Prostate gland (tissue), 2 donors: ENCODE results near the gene EIF2S3B. TPM values are rescaled to one million over a fixed set of nuclear protein-coding genes. Genes with fewer than 3 reads are reported as not detected.
"Not testable (repeated sequence)": the region's sequence is repeated elsewhere in the genome, so short reads cannot be mapped to it uniquely, and the experiment has no call there.

ENCODE experiments used
- DNase-seq: peaks from one replicate; pipeline ENCODE4 v3.0.0-alpha.2; 2019; ENCODE audit warnings: low spot score
- H3K27ac ChIP-seq, 2 donors: fragments of 200-600 bp; sonication (generic); 2 replicates each; pipeline ENCODE4 v1.5.1; 2017 to 2019
- H3K27me3 ChIP-seq: fragments of 200-600 bp; sonication (generic); replicated peaks from 2 replicates; pipeline ENCODE4 v1.5.1; 2019; ENCODE audit not compliant: insufficient read depth
- H3K36me3 ChIP-seq, 2 donors: fragments of 200-600 bp; sonication (generic); 1 replicate in 1 of 2; 2 replicates in 1 of 2; pipeline versions ENCODE4 v1.5.1 to v1.8.1; 2017 to 2019
- H3K4me1 ChIP-seq: fragments of 200-600 bp; sonication (generic); replicated peaks from 2 replicates; pipeline ENCODE4 v1.5.1; 2019
- H3K4me3 ChIP-seq, 2 donors: fragments of 200-600 bp; sonication (generic); 2 replicates each; pipeline ENCODE4 v1.5.1; 2017 to 2019
- H3K9me3 ChIP-seq: fragments of 200-600 bp; sonication (generic); 2 replicates; pipeline ENCODE4 v1.5.1; 2017
- CTCF ChIP-seq, 4 experiments: fragments of 200-600 bp in 2 of 4; fragments of 450-650 bp in 2 of 4; sonication (generic) in 2 of 4; IDR thresholded peaks; 1 replicate in 3 of 4; 2 replicates in 1 of 4; pipeline ENCODE4 v1.5.1; 2016 to 2019; ENCODE audit warnings: antibody characterized with exemption in 4 of 4, mild to moderate bottlenecking in 2 of 4, moderate library complexity in 2 of 4
- POLR2A ChIP-seq: fragments of 450-650 bp; IDR thresholded peaks from one replicate; pipeline ENCODE4 v1.6.1; 2016; ENCODE audit warnings: antibody characterized with exemption, mild to moderate bottlenecking
- POLR2AphosphoS5 ChIP-seq: sonication (generic); formaldehyde crosslinking; IDR thresholded peaks from one replicate; pipeline ENCODE4 v1.6.1; 2017; ENCODE audit warnings: antibody characterized with exemption
- WGBS: methylation state at CpG from one replicate; pipeline ENCODE4 v1.1.5; 2018; 5-methylcytosine and 5-hydroxymethylcytosine counted together
- intact Hi-C: fragments of 100-400 bp; cut with DNase I; formaldehyde crosslinking; loops from one replicate; pipeline ENCODE4 v1.14.2; 2022
- total RNA-seq, 2 donors: library from RNA; depleted of rRNA; stranded (reverse); fragments of >200 nt; gene quantifications; one replicate each; pipeline ENCODE4 v1.1.0, GENCODE V29; 2016

Gene EIF2S3B
- total RNA-seq, result 1 to 10 TPM in 1 of 2 donors, under 1 TPM in 1; 0.36 to 1.1 TPM

GRCh38 chr12:10505620-10506019 lies at the start of gene EIF2S3B:
TSS of gene EIF2S3B (plus strand) at chr12:10505890. CDS start at chr12:10505903, 13 bp downstream.
- H3K27me3 ChIP-seq, result no peaks in the 10 kb centered on the region
- H3K36me3 ChIP-seq, result no peaks in the 10 kb centered on the region
- TF ChIP-seq CTCF (IDR thresholded peaks at IDR 0.05), result no peak
- no peak for TF ChIP-seq POLR2AphosphoS5
- no peak for TF ChIP-seq POLR2A
- H3K4me1 ChIP-seq, result no peaks in the 10 kb centered on the region
- DNase-seq, result no peak
- no peak within 1 kb of the TSS for H3K27ac ChIP-seq
- 95% methylated on average over 22 of the region's 22 CpGs for WGBS
- H3K4me3 ChIP-seq, result no peak within 1 kb of the TSS
- intact Hi-C loops, result no loop called here
- no peaks in the 10 kb centered on the region for H3K9me3 ChIP-seq

GRCh38 chr12:10456856-10457255 lies 48.8 kb upstream of the EIF2S3B start:
- H3K4me1 ChIP-seq, result no peaks in the 10 kb centered on the region
- no peak overlapping the region for H3K4me3 ChIP-seq
- no peak overlapping the region for H3K27ac ChIP-seq
- no peaks in the 10 kb centered on the region for H3K36me3 ChIP-seq
- TF ChIP-seq CTCF (IDR thresholded peaks at IDR 0.05) (no peak), POLR2AphosphoS5 (no peak), POLR2A (no peak)
- no peaks in the 10 kb centered on the region for H3K9me3 ChIP-seq
- 91% methylated on average over 2 of the region's 2 CpGs for WGBS
- intact Hi-C loops, result no loop called here
- no peak for DNase-seq
- no peaks in the 10 kb centered on the region for H3K27me3 ChIP-seq

GRCh38 chr12:10457760-10458159 lies 47.9 kb upstream of the EIF2S3B start:
- H3K4me3 ChIP-seq, result no peak overlapping the region
- intact Hi-C loops, result no loop called here
- DNase-seq, result no peak
- no peak overlapping the region for H3K27ac ChIP-seq
- H3K27me3 ChIP-seq, result no peaks in the 10 kb centered on the region
- H3K4me1 ChIP-seq, result no peaks in the 10 kb centered on the region
- 97% methylated on average over 3 of the region's 3 CpGs for WGBS
- no peaks in the 10 kb centered on the region for H3K36me3 ChIP-seq
- TF ChIP-seq CTCF (IDR thresholded peaks at IDR 0.05), result no peak
- TF ChIP-seq POLR2AphosphoS5, result no peak
- TF ChIP-seq POLR2A, result no peak
- H3K9me3 ChIP-seq, result no peaks in the 10 kb centered on the region

GRCh38 chr12:10466311-10466710 lies 39.4 kb upstream of the EIF2S3B start:
- no peaks in the 10 kb centered on the region for H3K4me1 ChIP-seq
- no peak overlapping the region for H3K4me3 ChIP-seq
- TF ChIP-seq POLR2A (no peak), POLR2AphosphoS5 (no peak), CTCF (IDR thresholded peaks at IDR 0.05) (no peak)
- H3K9me3 ChIP-seq, result no peaks in the 10 kb centered on the region
- no peak for DNase-seq
- 100% methylated on average over 4 of the region's 4 CpGs for WGBS
- no peaks in the 10 kb centered on the region for H3K36me3 ChIP-seq
- no peaks in the 10 kb centered on the region for H3K27me3 ChIP-seq
- no peak overlapping the region for H3K27ac ChIP-seq
- intact Hi-C loops, result no loop called here

DNA sequence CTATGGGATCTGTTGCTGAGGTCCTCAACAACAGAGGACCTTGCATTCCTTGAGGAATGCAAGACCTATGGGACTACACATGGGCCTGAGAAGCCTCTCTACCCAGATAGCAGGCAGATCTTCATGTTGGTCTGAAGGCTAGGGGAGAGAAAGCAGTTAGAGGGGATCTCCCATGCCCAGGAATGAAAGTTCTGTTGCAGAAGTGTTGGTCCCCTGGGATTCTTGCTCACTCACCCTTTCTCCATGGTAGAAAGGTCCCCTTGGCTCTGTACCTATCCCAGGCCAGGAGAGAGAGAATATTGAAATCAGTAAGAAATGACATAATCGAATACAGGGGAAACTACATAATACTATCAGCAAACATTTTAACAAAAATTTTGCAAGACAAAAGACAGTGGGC lies 36.0 kb upstream of the EIF2S3B start:
- no peaks in the 10 kb centered on the region for H3K27me3 ChIP-seq
- no peak for DNase-seq
- no peaks in the 10 kb centered on the region for H3K4me1 ChIP-seq
- no peaks in the 10 kb centered on the region for H3K36me3 ChIP-seq
- TF ChIP-seq POLR2AphosphoS5, result no peak
- no peak for TF ChIP-seq POLR2A
- TF ChIP-seq CTCF (IDR thresholded peaks at IDR 0.05), result no peak
- no peak overlapping the region for H3K4me3 ChIP-seq
- H3K27ac ChIP-seq, result no peak overlapping the region
- WGBS, result 100% methylated on average over 1 of the region's 1 CpG
- intact Hi-C loops, result no loop called here
- no peaks in the 10 kb centered on the region for H3K9me3 ChIP-seq

DNA sequence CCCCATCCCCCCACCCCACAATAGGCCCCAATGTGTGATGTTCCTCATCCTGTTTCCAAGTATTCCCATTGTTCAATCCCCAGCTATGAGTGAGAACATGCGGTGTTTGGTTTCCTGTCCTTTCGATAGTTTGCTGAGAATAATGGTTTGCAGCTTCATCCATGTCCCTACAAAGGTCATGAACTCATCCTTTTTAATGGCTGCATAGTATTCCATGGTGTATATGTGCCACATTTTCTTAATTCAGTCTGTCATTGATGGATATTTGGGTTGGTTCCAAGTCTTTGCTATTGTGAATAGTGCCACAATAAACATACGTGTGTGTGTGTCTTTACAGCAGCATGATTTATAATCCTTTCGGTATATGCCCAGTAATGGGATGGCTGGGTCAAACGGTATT lies 32.9 kb upstream of the EIF2S3B start:
- intact Hi-C loops, H3K4me1 ChIP-seq, H3K27me3 ChIP-seq, H3K9me3 ChIP-seq, DNase-seq, H3K36me3 ChIP-seq, H3K4me3 ChIP-seq, H3K27ac ChIP-seq: not testable (repeated sequence)
- 87% methylated on average over 5 of the region's 5 CpGs for WGBS

DNA sequence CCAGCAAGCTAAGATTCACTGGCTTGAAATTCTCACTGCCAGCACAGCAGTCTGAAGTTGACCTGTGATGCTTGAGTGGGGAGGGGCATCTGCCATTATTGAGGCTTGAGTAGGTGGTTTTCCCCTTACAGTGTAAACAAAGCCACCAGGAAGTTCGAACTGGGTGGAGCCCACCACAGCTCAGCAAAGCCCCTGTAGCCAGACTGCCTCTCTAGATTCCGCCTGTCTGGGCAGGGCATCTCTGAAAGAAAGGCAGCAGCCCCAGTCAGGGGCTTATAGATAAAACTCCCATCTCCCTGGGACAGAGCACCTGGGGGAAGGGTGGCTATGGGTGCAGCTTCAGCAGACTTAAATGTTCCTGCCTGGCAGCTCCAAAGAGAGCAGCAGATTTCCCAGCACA lies 23.8 kb upstream of the EIF2S3B start:
- intact Hi-C loops, H3K27me3 ChIP-seq, H3K36me3 ChIP-seq, H3K4me3 ChIP-seq, H3K27ac ChIP-seq, DNase-seq, H3K4me1 ChIP-seq, H3K9me3 ChIP-seq: not testable (repeated sequence)
- WGBS, result 57% methylated on average over 2 of the region's 2 CpGs

- H3K4me3 ChIP-seq, H3K9me3 ChIP-seq, intact Hi-C loops, DNase-seq, H3K27me3 ChIP-seq, H3K4me1 ChIP-seq, H3K27ac ChIP-seq, H3K36me3 ChIP-seq: not testable (repeated sequence)
- 86% methylated on average over 2 of the region's 2 CpGs for WGBS
These were observed 18.4 kb upstream of the EIF2S3B start for GRCh38 chr12:10487328-10487727.
